ENCODE measurements around the gene PLPP2.

GRCh38 chr19:310781-311496, 19.7 kb upstream of the PLPP2 start:
- TF ChIP-seq TAF1 (IDR thresholded peaks at IDR 0.05; ENCODE audit: low read depth) (no peak), EZH2 (IDR thresholded peaks at IDR 0.05; ENCODE audit: borderline replicate concordance, insufficient read depth, low read length, poor library complexity, severe bottlenecking) (no peak), EP300 (conservative IDR thresholded peaks at IDR 0.05; ENCODE audit: poor library complexity, severe bottlenecking) (no peak)
